Stimulated activated CD4-positive, alpha-beta T cell treated with anti-CD3 and anti-CD28 coated beads, Interleukin-1b, Interleukin-23, amount 100 ng/mL, for 1 hour (primary cell): ENCODE measurements around the gene TACR1.
"Not testable (repeated sequence)": the region's sequence is repeated elsewhere in the genome, so short reads cannot be mapped to it uniquely, and the experiment has no call there.

ENCODE experiments used
- DNase-seq, 2 donors: peaks; one replicate each; pipeline ENCODE4 v3.0.0-alpha.2; 2020; ENCODE audit warnings: low read depth in 2 of 2

The TACR1 gene

DNA sequence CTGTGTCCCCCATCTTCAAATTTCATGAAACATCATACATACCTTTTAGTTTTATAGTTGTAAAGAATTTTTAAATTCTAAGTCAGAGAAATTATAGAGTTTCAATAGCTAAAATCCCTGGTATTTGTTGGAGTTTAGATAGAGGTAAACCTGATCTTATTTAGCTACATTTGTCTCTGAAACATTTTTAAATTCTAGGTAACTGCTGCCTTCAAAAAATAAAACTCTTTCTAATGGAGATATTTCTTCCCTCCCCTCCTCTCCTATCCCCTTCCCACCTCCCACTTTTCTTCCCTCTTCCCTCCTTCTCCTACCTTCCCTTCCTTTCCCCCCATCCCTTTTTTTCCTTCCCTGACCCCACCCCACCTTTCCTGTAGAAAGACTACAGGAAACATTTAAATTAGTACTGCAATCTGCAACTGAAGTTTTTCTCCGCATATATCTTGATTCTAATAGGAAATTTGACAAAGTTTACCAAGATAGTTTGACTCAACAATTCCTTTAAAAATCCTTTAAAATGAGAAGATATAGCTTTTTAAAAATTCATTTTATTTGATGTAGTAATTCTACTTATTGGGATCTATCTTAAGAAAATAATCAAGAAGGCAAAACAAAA lies 4.1 kb downstream of the TACR1 start:
- DNase-seq: no peak

DNA sequence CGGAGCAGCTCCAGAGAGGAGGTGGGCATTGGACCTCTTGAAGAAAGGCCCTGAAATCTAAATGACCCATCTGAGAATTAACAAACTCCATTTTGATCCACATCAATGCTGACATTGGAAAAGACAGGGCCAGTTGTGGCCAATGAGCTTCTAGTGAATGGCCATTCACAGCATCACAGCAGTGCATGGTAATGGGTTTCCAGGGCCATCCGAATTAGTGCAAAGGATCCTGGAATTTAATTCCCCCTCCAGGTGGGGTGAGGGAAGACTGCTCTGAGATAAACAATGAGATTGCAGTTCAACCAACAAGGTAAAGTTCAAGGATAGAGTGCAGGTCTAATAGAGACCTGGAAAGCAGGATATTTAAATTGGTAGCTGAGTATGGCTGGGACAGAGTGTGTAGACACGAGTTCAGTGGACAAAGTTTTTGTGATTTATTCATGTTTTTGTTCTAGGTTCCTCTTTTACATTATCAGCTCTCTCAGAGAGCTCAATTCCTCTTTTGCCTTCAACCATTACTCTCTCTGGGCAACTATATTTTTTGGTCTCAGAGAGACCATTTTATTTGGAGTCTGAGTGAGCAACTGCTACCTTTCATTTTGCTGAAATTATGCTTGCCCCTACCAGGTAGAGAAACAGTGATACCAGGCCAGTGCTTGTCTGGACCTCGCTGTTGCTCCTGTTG lies 5.0 kb downstream of the TACR1 start:
- no peak for DNase-seq

GRCh38 chr2:75192496-75192895 lies 6.8 kb downstream of the TACR1 start:
- no peak for DNase-seq

DNA sequence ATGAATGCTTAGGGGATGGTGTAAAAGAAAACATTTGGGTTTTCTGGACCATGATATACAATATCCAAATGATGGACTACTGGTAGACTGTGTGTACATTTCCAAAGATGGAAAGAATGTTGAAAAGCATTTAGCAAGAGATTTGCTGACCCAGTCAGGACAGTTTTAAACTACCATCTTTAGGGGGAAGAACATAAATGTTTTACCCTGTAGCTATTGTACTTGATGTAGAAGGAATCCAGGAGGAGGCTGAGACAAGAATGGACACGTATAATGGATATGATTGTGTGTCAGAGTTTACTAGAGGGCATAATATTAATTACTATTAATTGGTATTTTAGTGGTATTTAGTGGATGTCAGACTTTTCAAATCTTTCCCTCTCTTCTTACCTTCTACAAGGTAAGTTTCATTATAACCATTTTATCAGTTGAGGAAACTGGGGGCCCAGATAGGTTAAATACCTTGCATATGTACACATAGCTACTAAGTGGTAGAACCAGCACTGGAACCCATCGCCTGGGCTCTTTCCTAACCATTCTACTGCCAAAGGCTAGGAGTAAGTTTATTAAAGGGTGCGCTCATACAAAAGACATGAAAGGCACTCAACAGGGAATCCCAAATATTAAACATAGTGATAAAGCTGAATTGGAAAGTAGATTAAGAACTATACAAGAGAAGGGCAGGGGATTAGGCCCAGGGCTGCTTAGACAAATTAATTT lies 8.9 kb downstream of the TACR1 start:
- DNase-seq: no peak

GRCh38 chr2:75186821-75187220 lies 12.5 kb downstream of the TACR1 start:
- no peak for DNase-seq

GRCh38 chr2:75182606-75183005 lies 16.7 kb downstream of the TACR1 start:
- no peak for DNase-seq

DNA sequence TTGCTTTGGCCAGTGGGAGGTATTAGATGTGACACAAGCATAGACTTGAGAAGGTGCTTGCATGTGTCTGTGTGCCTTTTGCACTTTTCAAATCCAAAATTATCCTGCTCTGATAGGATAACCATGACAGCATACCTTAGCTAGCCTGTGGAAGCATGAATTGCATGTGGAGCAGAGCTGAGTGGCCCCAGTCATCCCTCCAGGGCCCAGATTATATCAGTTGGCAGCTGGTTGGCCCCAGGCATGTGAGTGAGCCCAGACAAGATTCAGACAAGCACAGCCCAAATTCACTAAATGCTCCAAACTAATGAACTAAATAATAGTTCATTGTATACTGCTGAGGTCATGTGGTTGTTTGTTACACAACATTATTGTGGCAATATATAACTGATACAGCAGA lies 18.8 kb downstream of the TACR1 start:
- no peak for DNase-seq

GRCh38 chr2:75177427-75177826 lies 21.9 kb downstream of the TACR1 start:
- DNase-seq: no peak

GRCh38 chr2:75175456-75175855 lies 23.9 kb downstream of the TACR1 start:
- DNase-seq: no peak

- no peak for DNase-seq
Observed at GRCh38 chr2:75174981-75175380, 24.3 kb downstream of the TACR1 start.

DNA sequence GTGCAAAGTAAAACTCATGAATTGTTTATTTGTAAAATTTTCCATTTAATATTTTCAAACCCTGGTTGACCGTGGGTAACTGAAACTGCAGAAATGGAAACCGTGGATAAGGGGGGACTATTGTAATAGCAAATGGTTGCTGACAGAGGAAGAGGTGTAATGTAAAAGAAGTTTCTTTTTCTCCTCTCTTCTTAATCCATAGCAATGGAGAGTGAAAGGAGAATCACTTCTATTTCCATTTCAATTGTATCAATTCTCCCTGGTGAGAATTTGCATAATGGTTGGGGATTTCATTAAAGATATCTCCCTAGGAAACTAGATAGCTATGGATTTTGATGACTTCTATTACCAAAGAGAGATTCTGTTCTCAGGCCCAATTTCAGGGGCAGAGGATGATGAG lies 24.8 kb downstream of the TACR1 start:
- DNase-seq: no peak

DNA sequence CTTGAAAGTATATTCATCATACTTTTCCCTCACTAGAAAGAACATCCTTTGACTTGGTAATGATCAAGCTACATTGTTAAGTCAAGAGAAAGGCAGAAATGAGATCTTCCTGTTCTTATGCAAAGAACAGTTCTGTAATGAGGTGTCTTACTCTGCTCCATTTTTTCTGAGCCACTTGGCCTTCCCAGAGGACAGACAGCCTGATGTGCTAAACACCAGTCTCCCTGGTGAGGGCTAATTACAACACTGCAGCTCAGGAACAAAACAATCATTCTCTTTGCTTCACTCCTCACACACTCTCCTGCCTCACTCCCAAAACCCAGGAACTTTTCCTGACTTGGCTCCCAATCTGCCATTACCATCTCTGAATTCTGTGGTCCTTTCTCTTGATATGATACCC lies 25.6 kb downstream of the TACR1 start:
- no peak for DNase-seq

DNA sequence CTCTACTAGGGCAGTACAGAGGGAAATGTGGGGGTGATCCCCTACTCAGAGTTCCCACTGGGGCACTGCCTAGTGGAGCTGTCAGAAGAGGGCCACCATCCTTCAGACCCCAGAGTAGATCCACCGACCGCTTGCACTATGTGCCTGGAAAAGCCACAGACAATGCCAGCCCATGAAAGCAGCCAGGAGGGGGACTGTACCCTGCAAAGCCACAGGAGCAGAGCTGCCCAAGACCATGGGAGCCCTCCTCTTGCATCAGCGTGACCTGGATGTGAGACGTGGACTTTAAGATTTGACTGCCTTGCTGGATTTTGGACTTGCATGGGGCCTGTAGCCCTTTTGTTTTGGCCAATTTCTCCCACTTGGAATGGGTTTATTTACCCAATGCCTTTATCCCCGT lies 27.9 kb downstream of the TACR1 start:
- not testable (repeated sequence) for DNase-seq

- DNase-seq: no peak
Observed at GRCh38 chr2:75170889-75171288, 28.4 kb downstream of the TACR1 start.

DNA sequence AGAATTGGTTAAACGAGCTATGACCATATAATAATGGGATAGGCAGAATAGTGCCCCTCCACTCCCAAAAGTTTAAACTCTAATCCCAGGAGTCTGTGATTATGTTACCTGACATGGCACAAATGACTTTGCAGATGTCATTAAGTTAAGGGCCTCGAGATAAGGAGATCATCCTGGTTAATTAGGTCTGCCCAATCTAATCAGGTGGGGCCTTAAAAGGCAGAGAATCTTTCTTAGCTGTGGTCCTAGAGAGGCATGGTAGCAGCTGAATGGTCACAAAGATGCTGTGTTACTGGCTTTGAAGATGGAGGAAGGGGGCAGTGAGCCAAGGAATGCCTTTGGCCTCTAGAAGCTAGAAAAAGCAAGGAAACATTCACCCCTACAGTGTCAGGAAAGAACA lies 31.1 kb downstream of the TACR1 start:
- no peak for DNase-seq

GRCh38 chr2:75166491-75166890 lies 32.8 kb downstream of the TACR1 start:
- no peak for DNase-seq

DNA sequence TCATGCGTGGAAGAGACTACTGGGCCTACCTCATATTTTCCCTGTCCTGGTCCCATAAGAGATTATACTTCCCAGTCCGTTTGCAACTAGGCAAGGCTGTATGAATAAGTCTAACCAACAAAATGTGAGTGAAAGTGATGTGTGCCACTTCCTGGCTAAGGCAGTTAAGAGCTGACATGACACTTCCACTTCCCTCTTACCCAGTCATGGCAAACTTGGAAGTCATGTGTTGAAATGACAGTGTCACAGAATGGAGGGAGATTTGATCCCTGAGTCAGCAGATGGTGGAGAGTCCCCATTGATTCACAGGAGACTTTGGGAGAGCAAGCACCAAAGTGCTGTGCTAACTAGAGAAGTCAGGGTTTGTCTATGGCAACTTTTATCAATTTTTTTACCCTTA lies 36.4 kb downstream of the TACR1 start:
- DNase-seq: no peak

- no peak for DNase-seq
Observed at GRCh38 chr2:75162259-75162658, 37.1 kb downstream of the TACR1 start.

GRCh38 chr2:75157435-75157834 lies 41.9 kb downstream of the TACR1 start:
- DNase-seq: no peak

DNA sequence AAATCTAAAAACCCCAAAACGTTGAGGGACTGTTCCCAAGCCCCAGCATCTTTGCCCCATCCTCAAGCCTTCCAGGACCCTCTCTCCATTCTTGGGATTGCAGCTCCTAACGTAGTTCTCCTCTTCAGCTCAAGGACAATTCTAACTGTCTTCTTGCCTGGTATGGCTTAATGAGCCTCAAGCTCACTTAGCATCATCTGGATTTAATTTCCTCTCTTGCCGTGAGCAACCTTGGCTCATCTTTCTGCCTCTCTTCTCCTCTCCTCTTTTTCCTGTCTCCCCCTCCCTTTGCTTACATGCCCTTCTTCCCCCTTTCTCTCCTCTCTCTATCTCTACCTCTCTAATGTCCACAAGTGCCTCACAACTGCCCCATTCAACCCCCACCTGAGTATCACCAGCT lies 44.2 kb downstream of the TACR1 start:
- no peak for DNase-seq

DNA sequence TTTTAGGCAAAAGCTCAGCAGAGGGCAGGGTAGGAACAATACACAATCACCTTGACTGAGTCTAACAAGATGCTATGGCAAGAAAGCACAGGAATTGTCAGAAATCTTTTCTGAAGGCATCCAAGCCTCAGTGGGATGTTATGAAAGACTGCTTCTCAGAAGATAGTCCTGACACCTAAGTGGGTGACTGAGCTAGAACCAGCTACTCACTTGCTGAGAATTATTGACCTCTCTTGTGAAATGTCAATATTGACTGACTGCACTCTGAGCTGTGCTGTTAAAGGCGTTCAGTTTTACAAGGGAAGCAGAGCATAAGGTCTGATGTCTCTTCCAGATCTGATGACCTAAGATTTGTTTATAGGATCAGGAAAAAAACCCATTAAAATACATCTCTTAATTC lies 46.1 kb downstream of the TACR1 start:
- DNase-seq: no peak

DNA sequence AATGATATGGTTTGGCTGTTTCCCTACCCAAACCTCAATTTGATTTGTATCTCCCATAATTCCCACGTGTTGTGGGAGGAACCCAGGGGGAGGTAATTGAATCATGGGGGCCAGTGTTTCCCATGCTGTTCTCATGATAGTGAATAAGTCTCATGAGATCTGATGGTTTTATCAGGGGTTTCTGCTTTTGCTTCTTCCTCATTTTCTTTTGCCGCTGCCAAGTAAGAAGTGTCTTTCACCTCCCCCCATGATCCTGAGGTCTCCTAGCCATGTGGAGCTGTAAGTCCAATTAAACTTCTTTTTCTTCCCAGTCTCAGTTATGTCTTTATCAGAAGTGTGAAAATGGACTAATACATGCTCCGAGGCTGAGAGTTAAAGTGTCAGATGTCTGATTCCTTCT lies 47.1 kb downstream of the TACR1 start:
- DNase-seq: not testable (repeated sequence)

DNA sequence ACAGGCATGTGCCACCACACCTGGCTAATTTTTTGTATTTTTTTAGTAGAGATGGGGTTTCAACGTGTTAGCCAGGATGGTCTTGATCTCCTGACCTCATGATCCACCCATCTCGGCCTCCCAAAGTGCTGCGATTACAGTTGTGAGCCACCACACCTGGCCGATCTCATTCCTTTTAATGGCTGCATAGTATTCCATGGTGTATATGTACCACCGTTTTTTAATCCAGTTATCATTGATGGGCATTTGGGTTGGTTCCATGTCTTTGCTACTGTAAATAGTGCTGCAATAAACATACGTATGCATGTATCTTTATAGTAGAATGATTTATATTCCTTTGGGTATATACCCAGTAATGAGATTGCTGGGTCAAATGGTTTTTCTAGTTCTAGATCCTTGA lies 51.4 kb downstream of the TACR1 start:
- not testable (repeated sequence) for DNase-seq
